HS-5 (cell line): ENCODE results near the gene CHL1.

Experiments used
- DNase-seq: peaks from one replicate; pipeline ENCODE4 v3.0.0-alpha.2; 2012; ENCODE audit warnings: low read depth

The CHL1 gene

DNA sequence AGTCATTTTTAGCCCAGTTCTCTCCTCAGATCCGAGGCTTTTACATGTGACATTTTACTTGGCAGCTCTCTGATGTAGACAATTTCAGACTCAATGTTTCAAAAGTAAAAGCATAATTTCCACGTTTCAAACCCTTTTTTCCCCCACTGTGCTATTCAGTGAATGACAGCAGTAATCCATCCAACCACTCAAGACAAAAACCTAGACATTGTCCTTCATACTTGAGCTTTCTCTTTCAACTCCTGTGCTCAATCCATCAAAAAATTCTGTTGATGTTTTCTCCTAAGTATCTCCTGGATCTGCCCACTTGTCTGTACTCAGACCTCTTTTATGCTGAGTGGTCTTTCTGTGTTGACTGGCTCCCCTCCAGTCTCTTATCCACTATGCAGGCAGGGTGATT lies 214.7 kb downstream of the CHL1 start:
- no peak for DNase-seq

GRCh38 chr3:414063-414462 lies 217.5 kb downstream of the CHL1 start:
- no peak for DNase-seq

DNA sequence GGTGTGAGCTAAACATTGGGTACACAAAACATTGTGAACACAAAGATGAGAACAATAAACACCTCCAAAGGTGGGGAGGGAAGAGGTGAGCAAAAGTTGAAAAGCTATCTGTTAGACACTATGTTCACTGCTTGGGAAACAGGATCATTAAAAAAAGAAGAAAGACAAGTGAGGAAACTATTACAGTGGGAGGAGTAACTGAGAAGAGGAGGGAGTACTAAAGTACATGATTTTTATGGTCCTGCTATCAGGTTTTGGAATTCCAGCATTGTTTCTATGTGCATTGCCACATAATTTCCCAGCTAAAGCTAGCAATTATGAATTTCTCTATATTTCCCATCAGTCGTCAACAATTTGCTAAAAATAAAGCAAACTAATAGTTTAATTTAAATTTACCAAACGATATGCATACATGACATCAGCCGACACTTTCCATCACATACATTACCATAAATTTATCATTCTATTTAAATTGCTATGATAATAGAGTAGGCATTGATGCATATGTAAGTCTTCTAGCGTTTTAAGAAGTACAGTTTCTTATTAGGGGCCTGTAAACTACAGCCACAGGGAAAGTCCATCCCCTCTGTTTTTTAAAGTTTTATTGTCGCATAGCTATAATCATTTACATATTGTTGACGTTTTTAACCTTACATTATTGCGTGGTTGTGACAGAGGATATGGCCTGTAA lies 221.8 kb downstream of the CHL1 start:
- DNase-seq: no peak

DNA sequence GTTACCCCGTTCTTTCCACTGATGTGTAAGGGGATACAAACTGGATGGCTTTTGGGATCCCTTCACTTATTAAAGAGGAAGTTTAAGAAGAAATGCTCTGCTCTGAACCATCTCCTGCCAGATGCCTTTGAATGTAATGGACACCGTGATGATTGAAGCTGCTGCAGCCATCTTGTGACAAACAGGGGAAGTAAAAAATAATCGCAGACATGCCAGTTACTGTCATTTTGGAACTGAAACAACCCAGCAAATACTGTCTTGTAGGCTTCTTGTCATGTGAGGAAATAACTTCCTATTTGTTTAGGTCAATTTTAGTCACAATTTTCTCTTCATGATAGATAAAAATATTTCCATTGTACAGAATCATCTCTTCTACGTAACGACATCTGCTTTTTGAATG lies 224.0 kb downstream of the CHL1 start:
- DNase-seq: no peak

DNA sequence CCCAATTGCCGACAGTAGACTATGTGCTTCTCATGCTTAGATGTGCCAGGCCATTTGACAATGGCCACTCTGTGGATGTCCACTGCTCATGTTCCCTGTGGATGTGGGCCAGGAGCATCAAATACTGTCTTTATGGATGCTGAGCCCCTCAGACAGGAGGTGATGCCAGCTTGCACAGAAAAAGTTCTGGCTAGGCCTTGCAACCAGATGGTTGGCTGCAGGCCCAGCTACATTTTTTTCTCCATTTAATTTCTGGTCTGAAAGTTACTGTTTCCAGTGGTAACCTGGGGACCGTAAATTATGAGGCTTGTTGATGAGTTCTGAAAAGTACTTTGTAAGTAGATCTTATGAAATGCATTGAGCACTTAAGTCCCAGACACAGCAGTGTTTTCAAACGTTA lies 228.5 kb downstream of the CHL1 start:
- DNase-seq: no peak

DNA sequence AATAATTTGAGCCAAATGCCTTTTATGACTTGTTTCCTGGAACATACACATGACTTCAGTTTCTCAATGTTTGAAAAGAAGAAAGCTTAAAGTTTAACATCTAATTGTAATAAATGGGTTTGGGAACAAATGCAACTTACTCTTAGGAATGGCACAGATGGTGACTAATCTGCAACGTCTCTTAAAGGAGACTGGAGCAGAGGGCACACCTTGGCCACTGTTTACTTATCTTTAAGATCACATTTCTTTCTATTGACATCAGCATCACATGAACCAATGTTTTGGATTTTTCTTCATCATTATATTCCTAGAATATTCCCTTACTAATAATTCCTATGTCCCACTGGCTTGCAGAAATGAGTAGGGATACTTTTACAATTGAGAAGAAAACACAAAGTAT lies 229.5 kb downstream of the CHL1 start:
- no peak for DNase-seq

DNA sequence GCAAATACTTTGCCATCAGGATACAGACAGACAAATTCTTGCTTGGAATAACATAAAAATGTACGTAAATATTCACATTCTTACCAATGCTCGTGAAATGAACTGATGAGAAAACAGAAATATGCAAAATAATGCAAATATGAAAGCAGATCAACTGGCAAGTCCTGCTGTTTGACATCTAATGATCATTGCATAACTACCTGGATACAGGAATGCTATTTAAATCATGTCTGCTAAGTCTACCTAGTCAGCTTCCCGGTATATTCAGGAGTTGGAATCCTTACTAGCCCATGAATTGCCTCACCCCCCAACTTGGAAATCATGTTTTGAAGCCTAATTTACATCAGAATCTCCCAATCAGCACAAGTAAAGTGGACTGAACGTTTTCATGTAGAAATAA lies 230.6 kb downstream of the CHL1 start:
- no peak for DNase-seq

DNA sequence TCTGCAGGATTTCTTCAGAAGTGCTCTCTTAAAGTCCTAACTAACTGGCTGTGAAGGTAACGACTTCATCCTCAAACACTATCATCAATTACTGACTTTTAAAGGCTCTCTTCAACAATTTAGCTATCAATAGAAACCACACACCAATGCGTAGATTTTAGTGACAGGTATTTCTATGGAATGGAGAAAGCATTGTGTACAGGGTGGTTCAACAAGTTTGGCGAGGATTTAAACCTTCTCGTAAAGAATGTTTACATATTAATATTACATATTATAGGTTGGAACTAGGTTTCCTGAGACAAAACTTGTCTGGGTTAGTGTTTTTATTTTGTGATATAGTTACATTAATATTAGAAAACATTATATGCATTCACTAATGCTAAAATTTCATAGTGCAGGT lies 233.6 kb downstream of the CHL1 start:
- no peak for DNase-seq

- no peak for DNase-seq
Measured at GRCh38 chr3:435161-435560, 238.6 kb downstream of the CHL1 start.

- no peak for DNase-seq
Measured at GRCh38 chr3:436053-436452, 239.5 kb downstream of the CHL1 start.

GRCh38 chr3:440826-441225 lies 244.3 kb downstream of the CHL1 start:
- DNase-seq: no peak

DNA sequence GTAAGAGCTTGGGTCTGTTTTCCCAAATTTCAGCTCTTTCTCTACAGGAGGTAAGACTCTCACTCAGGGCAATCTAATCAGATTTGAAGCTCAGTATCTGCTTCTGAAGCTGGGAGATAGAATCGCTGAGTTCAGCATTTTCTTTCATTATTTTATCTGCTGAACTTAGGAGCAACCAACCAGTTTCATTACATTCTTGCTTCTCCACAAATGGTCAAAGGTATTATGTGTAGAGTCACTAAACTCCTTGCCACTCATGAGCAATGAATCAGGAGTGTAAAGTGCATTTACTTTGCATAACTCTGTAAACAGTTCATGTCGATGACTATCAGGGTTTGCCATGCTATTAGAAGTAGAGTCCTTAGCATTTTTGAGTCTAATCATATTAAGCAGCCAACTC lies 249.4 kb downstream of the CHL1 start:
- no peak for DNase-seq

DNA sequence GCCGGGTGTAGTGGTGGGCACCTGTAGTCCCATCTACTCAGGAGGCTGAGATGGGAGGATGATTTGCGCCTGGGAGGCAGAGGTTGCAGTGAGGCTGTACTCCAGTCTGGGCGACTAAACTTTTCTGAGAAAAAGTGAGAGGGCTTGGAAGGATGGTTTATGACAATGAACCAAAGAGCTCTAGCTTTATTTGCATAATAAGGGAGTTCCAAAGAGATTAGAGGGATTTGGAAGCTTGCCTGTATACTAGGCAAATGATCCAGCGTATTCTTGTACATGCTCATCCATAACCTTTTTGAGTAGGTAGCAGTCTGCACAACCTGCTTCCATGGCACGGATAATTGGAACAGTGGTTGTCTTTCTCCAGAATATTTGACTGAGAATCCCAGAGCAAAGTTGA lies 251.1 kb downstream of the CHL1 start:
- no peak for DNase-seq

DNA sequence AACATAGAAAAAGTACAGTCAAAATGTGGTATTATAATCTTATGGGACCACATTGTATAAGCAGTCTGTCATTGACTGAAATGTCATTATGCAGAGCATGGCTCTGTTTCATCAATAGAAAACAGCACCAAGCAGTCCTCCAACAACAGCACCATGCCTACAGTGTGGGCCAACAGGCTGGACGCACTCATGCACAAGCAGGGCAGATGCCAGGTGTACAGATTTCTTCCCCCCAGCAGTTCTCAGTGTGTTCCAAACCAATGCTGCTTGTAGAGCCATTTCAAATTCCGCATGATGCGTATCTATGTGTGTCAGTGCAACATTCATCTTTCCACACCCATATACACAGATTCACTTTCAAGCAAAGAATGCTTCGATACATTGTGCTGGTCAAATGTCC lies 253.1 kb downstream of the CHL1 start:
- no peak for DNase-seq

DNA sequence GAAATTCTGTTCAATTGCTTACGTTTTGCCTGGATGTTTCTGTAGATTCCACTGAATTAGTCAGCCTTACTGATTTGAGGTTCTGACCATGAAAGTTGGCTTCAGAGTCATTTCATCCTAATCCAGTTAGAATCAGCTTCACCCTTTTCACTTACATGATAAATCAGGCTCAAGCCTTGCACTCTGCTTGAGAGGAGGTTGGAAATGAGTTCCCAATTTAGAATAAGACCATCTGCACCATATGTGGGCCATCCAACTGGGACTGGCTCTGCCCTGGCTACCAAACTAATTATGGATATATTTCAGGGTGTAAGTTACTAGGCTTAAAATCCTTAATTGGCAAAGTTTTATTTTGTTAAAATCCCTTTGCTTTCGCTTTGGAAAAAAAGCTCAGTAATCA lies 255.7 kb downstream of the CHL1 start:
- no peak for DNase-seq

DNA sequence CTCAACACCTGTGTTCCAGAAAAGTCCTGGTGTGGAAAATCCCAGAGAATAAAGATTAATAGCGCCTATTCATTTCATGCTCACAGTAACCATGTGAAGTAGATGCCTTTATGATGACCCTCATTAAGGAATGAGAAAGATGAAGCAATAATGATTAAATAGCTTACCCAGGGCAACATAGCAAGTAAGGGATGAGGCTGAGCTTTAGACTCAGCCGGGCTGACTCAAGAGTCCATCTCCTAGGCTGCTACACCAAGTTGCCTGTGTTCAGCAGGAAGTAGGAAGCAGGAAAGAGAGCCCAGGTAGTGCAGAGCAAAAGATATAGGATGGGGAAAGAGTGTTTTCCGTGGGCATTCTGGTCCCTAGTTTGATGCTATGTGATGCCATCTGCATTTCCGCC lies 256.5 kb downstream of the CHL1 start:
- DNase-seq: no peak

GRCh38 chr3:454986-455385 lies 258.4 kb downstream of the CHL1 start:
- DNase-seq: no peak

DNA sequence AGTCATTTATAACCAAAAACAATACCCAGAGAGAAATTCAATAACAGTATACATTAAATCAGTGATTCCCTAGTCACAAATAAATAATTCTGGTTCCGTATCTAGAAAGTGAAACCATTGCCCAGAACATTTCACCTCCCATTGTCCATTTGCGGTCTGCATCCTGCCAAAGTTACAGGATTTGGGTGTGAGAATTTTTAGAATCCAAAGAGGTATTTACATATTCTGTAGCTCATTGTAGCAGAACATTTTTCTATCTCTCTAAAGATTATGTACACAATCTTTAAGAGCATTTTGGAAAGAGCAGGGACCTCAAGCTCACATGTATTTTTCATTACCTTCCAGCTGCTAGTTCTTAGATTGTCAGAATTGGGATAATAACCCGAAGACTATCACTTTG lies 261.6 kb downstream of the CHL1 start:
- no peak for DNase-seq

DNA sequence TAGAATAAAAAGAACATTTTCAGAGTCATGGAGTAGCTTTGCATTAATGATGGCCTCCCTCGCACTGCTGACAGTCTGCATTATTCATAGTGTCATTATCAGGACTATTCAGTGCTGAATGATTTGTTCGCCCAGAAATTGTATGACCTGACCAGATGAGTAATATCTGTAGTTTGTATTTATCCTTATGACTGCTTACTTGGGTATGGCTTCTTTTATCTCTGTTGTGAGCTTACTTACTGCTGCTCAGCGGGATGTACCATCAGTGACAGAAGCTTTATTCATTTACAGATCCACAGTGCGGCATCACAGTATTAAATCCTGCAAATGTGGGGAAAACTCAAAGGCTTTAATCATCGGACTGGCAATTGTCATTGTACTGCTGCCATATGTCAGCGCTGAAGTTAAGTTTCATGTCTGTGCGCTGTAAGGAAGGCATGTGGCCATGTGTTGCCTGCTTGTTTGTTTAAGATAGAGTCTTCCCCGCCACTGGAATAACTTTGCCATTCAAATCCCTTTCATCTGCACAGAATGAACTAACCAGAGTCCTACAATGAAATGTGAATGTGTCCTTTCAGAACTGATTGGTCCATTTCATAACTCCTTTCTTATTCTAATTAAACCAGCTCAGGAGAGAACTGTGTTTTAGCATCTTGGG lies 262.2 kb downstream of the CHL1 start:
- DNase-seq: no peak
